Measurements from ENCODE around the gene JOSD2. TPM values are rescaled to one million over a fixed set of nuclear protein-coding genes. Genes with fewer than 3 reads are reported as not detected.

The JOSD2 gene
- total RNA-seq, 1 experiment from 2014 or later: 27.9 TPM

- CTCF ChIA-PET: interaction anchor here (0.5 to 2.5 kb wide), 34 partner anchors 9 to 961 kb away, joined by 3 to 25 read pairs (median 4); partner anchors contain the start of genes GPR32, JOSD2 and POLD1
- BruUV-seq (replicated peaks): no TSS peak
- Histone ChIP-seq H3K4me3 (ENCODE audit: low read depth, low read length) (peak overlapping the region; percentile 45), H3K4me1 (peaks cover 11% of the 10 kb centered on the region), H3K27me3 (replicated peaks; ENCODE audit: control insufficient read depth, insufficient read depth, low read length) (no peaks in the 10 kb centered on the region; the same call in 1 of the 2 replicates), H3K36me3 (ENCODE audit: control insufficient read depth, insufficient read depth, low read length) (no peaks in the 10 kb centered on the region), H3K9me3 (no peaks in the 10 kb centered on the region)
- peak; percentile 92 to 93 for DNase-seq
- H3K27ac Mint-ChIP-seq (ENCODE audit: unreplicated experiment): peak overlapping the region; percentile 20
- H3K36me3 Mint-ChIP-seq (ENCODE audit: insufficient read depth, unreplicated experiment): no peaks in the 10 kb centered on the region
- H3K9me3 Mint-ChIP-seq (ENCODE audit: unreplicated experiment): no peaks in the 10 kb centered on the region
- POLR2A ChIA-PET: interaction anchor here (0.7 kb wide), 1 partner anchor 172 kb away, joined by 3 read pairs; no protein-coding TSS in a partner anchor
- TF ChIP-seq CTCF (IDR thresholded peaks at IDR 0.05; ENCODE audit: insufficient read depth in 1 of 2, low read depth in 1 of 2, low read length in 1 of 2, severe bottlenecking in 1 of 2, unreplicated experiment in 1 of 2): peak; percentile 90 to 93
- intact Hi-C loops (cut with micrococcal nuclease; ENCODE audit: unreplicated experiment): loop anchor here (1.0 to 2.0 kb wide), 2 partner anchors 19 to 188 kb away; no protein-coding TSS in a partner anchor
- peaks cover 19% of the 10 kb centered on the region for H3K27me3 Mint-ChIP-seq (ENCODE audit: insufficient read depth, unreplicated experiment)
- H3K4me3 Mint-ChIP-seq (ENCODE audit: unreplicated experiment): peak overlapping the region; percentile 75
- peaks cover 6% of the 10 kb centered on the region for H3K4me1 Mint-ChIP-seq (ENCODE audit: low read depth, unreplicated experiment)
Observed at GRCh38 chr19:50556282-50557008, 45.5 kb upstream of the JOSD2 start.

GRCh38 chr19:50555450-50556281 lies 44.7 kb upstream of the JOSD2 start:
- peak; percentile 45 to 70 for DNase-seq

More at GRCh38 chr19:50555450-50556281, 44.7 kb upstream of the JOSD2 start:
- Mint-ChIP-seq H3K27me3 (ENCODE audit: insufficient read depth, unreplicated experiment) (peaks cover 20% of the 10 kb centered on the region), H3K4me1 (ENCODE audit: low read depth, unreplicated experiment) (peaks cover 6% of the 10 kb centered on the region), H3K36me3 (ENCODE audit: insufficient read depth, unreplicated experiment) (no peaks in the 10 kb centered on the region), H3K9me3 (ENCODE audit: unreplicated experiment) (no peaks in the 10 kb centered on the region), H3K27ac (ENCODE audit: unreplicated experiment) (no peak overlapping the region), H3K4me3 (ENCODE audit: unreplicated experiment) (peak overlapping the region; percentile 75)
- POLR2A ChIA-PET: no interaction called here
- H3K36me3 ChIP-seq (ENCODE audit: control insufficient read depth, insufficient read depth, low read length): no peaks in the 10 kb centered on the region
- CTCF ChIA-PET: interaction anchor here (0.5 to 2.5 kb wide), 26 partner anchors 8 to 960 kb away, joined by 3 to 25 read pairs (median 4); partner anchors contain the start of genes GPR32, JOSD2 and POLD1
- no peaks in the 10 kb centered on the region for H3K9me3 ChIP-seq
- H3K4me3 ChIP-seq (ENCODE audit: low read depth, low read length): peak overlapping the region; percentile 45
- H3K4me1 ChIP-seq: peaks cover 11% of the 10 kb centered on the region
- intact Hi-C loops (cut with micrococcal nuclease; ENCODE audit: unreplicated experiment): loop anchor here (1.0 to 2.0 kb wide), 2 partner anchors 18 to 187 kb away; no protein-coding TSS in a partner anchor
- TF ChIP-seq CTCF (IDR thresholded peaks at IDR 0.05; ENCODE audit: insufficient read depth in 1 of 2, low read depth in 1 of 2, low read length in 1 of 2, severe bottlenecking in 1 of 2, unreplicated experiment in 1 of 2): no peak
- no peaks in the 10 kb centered on the region; the same call in 1 of the 2 replicates for H3K27me3 ChIP-seq (replicated peaks; ENCODE audit: control insufficient read depth, insufficient read depth, low read length)
- BruUV-seq (replicated peaks): no TSS peak

All from Caco-2 (cell line).